G401 (cell line): ENCODE measurements around the gene ARL9. TPM values are rescaled to one million over a fixed set of nuclear protein-coding genes. Genes with fewer than 3 reads are reported as not detected.
"Not testable (repeated sequence)": the region's sequence is repeated elsewhere in the genome, so short reads cannot be mapped to it uniquely, and the experiment has no call there.

Experiments used
- DNase-seq: peaks from one replicate; pipeline ENCODE4 v3.0.0-alpha.2; 2015; ENCODE audit warnings: low spot score
- in situ Hi-C: cut with HindIII; loops from 2 replicates; pipeline ENCODE4 v1.10.0; 2016; ENCODE audit warnings: low sequenced_read_pairs, mixed read lengths
- total RNA-seq: library from RNA; depleted of rRNA; stranded (reverse); fragments of >200 nt; shearing (Covaris generic); gene quantifications from 2 replicates; pipeline ENCODE4 v1.2.3, GENCODE V29; 2014; rRNA removed

The ARL9 gene
- total RNA-seq, result not detected in 2 replicates

- DNase-seq, result peak; percentile 45
- in situ Hi-C loops, result no loop called here
Measured at GRCh38 chr4:56505269-56506130, at the start of gene ARL9. Gene ARL9, plus strand, starts transcription at chr4:56505791. Its CDS starts 72 bp downstream, at chr4:56505863.

GRCh38 chr4:56460085-56460484 lies 45.5 kb upstream of the ARL9 start:
- no peak for DNase-seq
- in situ Hi-C loops, result no loop called here

- in situ Hi-C loops, result no loop called here
- no peak for DNase-seq
Measured at GRCh38 chr4:56462157-56462556, 43.4 kb upstream of the ARL9 start.

- DNase-seq, result no peak
- in situ Hi-C loops, result no loop called here
Measured at GRCh38 chr4:56463711-56464110, 41.9 kb upstream of the ARL9 start.

GRCh38 chr4:56464581-56464980 lies 41.0 kb upstream of the ARL9 start:
- no peak for DNase-seq

GRCh38 chr4:56465599-56466295 lies 39.8 kb upstream of the ARL9 start:
- DNase-seq, result no peak
- in situ Hi-C loops, result no loop called here

More at GRCh38 chr4:56464581-56464980, 41.0 kb upstream of the ARL9 start:
- in situ Hi-C loops, result no loop called here

- DNase-seq, result peak; percentile 2
- in situ Hi-C loops, result not testable (repeated sequence)
Measured at GRCh38 chr4:56466296-56466761, 39.3 kb upstream of the ARL9 start.

GRCh38 chr4:56466910-56467283 lies 38.7 kb upstream of the ARL9 start:
- no peak for DNase-seq
- in situ Hi-C loops, result no loop called here

- DNase-seq, result peak; percentile 93
- in situ Hi-C loops, result no loop called here
Measured at GRCh38 chr4:56467284-56468096, 38.1 kb upstream of the ARL9 start, which contains the start of gene SRP72. Gene SRP72, plus strand, starts transcription at chr4:56467617. Its CDS starts 19 bp downstream, at chr4:56467636.

GRCh38 chr4:56468097-56468422 lies 37.5 kb upstream of the ARL9 start:
- in situ Hi-C loops, result no loop called here
- DNase-seq, result peak; percentile 74

- in situ Hi-C loops, result no loop called here
- no peak for DNase-seq
Measured at GRCh38 chr4:56469489-56470210, 35.9 kb upstream of the ARL9 start.

GRCh38 chr4:56475917-56476316 lies 29.7 kb upstream of the ARL9 start:
- in situ Hi-C loops, result no loop called here
- no peak for DNase-seq

GRCh38 chr4:56477192-56477702 lies 28.3 kb upstream of the ARL9 start:
- no peak for DNase-seq
- in situ Hi-C loops, result no loop called here

GRCh38 chr4:56480691-56481090 lies 24.9 kb upstream of the ARL9 start:
- DNase-seq, result no peak
- in situ Hi-C loops, result no loop called here

- no peak for DNase-seq
- in situ Hi-C loops, result no loop called here
Measured at GRCh38 chr4:56496241-56496640, 9.3 kb upstream of the ARL9 start.

GRCh38 chr4:56511098-56511497 lies 5.5 kb downstream of the ARL9 start:
- no peak for DNase-seq
- in situ Hi-C loops, result no loop called here

GRCh38 chr4:56512166-56512565 lies 6.6 kb downstream of the ARL9 start:
- in situ Hi-C loops, result no loop called here
- no peak for DNase-seq

GRCh38 chr4:56513517-56513916 lies 7.9 kb downstream of the ARL9 start:
- in situ Hi-C loops, result no loop called here
- no peak for DNase-seq
